HepG2 (cell line): ENCODE results near the gene PPP1R18. TPM values are rescaled to one million over a fixed set of nuclear protein-coding genes. Genes with fewer than 3 reads are reported as not detected.
A peak's percentile ranks its signal among the peaks of the same experiment; 100 is the strongest.

ENCODE experiments used
- CAMTA2 ChIP-seq: sonication (generic); formaldehyde crosslinking; IDR thresholded peaks from 2 replicates; pipeline ENCODE4 v1.4.0; 2020; ENCODE audit warnings: mild to moderate bottlenecking, missing genetic modification reagents, borderline replicate concordance
- CBFB ChIP-seq: sonication (generic); formaldehyde crosslinking; IDR thresholded peaks from 2 replicates; pipeline ENCODE4 v1.4.0; 2020; ENCODE audit warnings: missing genetic modification reagents
- CHD4 ChIP-seq: fragments of 200-600 bp; sonication (generic); IDR thresholded peaks from 2 replicates; pipeline ENCODE4 v1.7.0; 2017; ENCODE audit warnings: mild to moderate bottlenecking, low read length, borderline replicate concordance
- DMAP1 ChIP-seq: IDR thresholded peaks from 2 replicates; pipeline ENCODE4 v1.6.1; 2016
- EP300 ChIP-seq, 3 experiments: sonication (generic) in 1 of 3; formaldehyde crosslinking in 1 of 3; IDR thresholded peaks; 2 replicates each; pipeline versions ENCODE4 v1.5.1 to v1.6.1; 2011 to 2020; ENCODE audit warnings: low read depth in 2 of 3, low read length in 2 of 3, borderline replicate concordance in 1 of 3, improper control_type of control experiment in 1 of 3, mild to moderate bottlenecking in 1 of 3, missing genetic modification reagents in 1 of 3, moderate library complexity in 1 of 3
- ERF ChIP-seq: IDR thresholded peaks from 2 replicates; pipeline ENCODE4 v1.6.1; 2018; ENCODE audit warnings: missing biosample characterization, missing genetic modification reagents
- EZH2 ChIP-seq: conservative IDR thresholded peaks from 2 replicates; pipeline ENCODE4 v1.6.1; 2012; ENCODE audit warnings: mild to moderate bottlenecking, low read depth, low read length, moderate library complexity
- FOXJ3 ChIP-seq: sonication (generic); formaldehyde crosslinking; IDR thresholded peaks from 2 replicates; pipeline ENCODE4 v1.4.0; 2020; ENCODE audit warnings: missing genetic modification reagents, mild to moderate bottlenecking, borderline replicate concordance
- MXD4 ChIP-seq: IDR thresholded peaks from 2 replicates; pipeline ENCODE4 v1.6.1; 2016; ENCODE audit warnings: mild to moderate bottlenecking, missing biosample characterization, missing genetic modification reagents
- RELA ChIP-seq: sonication (generic); formaldehyde crosslinking; IDR thresholded peaks from 2 replicates; pipeline ENCODE4 v1.4.0; 2020; ENCODE audit warnings: missing genetic modification reagents
- ZNF343 ChIP-seq: sonication (generic); formaldehyde crosslinking; IDR thresholded peaks from 2 replicates; pipeline ENCODE4 v1.4.0; 2020; ENCODE audit warnings: mild to moderate bottlenecking, missing genetic modification reagents
- ZNF558 ChIP-seq: sonication (generic); formaldehyde crosslinking; IDR thresholded peaks from 2 replicates; pipeline ENCODE4 v1.9.0; 2022; ENCODE audit warnings: mild to moderate bottlenecking, missing genetic modification reagents, borderline replicate concordance
- ZSCAN29 ChIP-seq: sonication (generic); formaldehyde crosslinking; conservative IDR thresholded peaks from 2 replicates; pipeline ENCODE4 v1.4.0; 2020; ENCODE audit warnings: mild to moderate bottlenecking, missing genetic modification reagents
- polyA plus RNA-seq, 8 experiments: library from polyadenylated mRNA; depleted of rRNA in 3 of 8; stranded (reverse) in 7 of 8; unstranded in 1 of 8; fragments of >200 nt; fragmentation: Illumina TruSeq in 4 of 8; extraction: Trizol in 4 of 8; gene quantifications; 2 replicates each; pipeline versions ENCODE4 v1.2.1 to v1.2.3, GENCODE V29; 2011 to 2016; ENCODE audit warnings: low read depth in 4 of 8, missing spikeins in 1 of 8, mixed read lengths in 1 of 8; ENCODE audit not compliant: insufficient read depth in 1 of 8
- total RNA-seq, 5 experiments: library from RNA; depleted of rRNA; stranded (reverse); fragments of >200 nt; fragmentation: Illumina TruSeq; extraction: Trizol; gene quantifications; 2 replicates each; pipeline ENCODE4 v1.2.3, GENCODE V29; 2016; ENCODE audit warnings: low read depth in 1 of 5
- TF ChIP-seq, protein P1 (sequence below): sonication (generic); formaldehyde crosslinking; IDR thresholded peaks from 2 replicates; pipeline ENCODE4 v1.4.0; 2020; ENCODE audit warnings: mild to moderate bottlenecking, missing genetic modification reagents
- TF ChIP-seq, protein P2 (sequence below): sonication (generic); formaldehyde crosslinking; IDR thresholded peaks from 2 replicates; pipeline ENCODE4 v1.5.1; 2020; ENCODE audit warnings: missing genetic modification reagents, mild to moderate bottlenecking, borderline replicate concordance
- TF ChIP-seq, protein P3 (sequence below): sonication (generic); formaldehyde crosslinking; IDR thresholded peaks from 2 replicates; pipeline ENCODE4 v1.8.1; 2023; ENCODE audit warnings: mild to moderate bottlenecking, missing genetic modification reagents
- TF ChIP-seq, protein P4 (sequence below): IDR thresholded peaks from 2 replicates; pipeline ENCODE4 v1.6.1; 2016; ENCODE audit warnings: low read depth, missing genetic modification reagents, missing compliant biosample characterization

PPP1R18 gene
- total and polyA plus RNA-seq, 2 of the 13 experiments (the other 11 are each of a cell fraction or from before 2014, with no cell fraction given), result 4.9 to 9.2 TPM

DNA sequence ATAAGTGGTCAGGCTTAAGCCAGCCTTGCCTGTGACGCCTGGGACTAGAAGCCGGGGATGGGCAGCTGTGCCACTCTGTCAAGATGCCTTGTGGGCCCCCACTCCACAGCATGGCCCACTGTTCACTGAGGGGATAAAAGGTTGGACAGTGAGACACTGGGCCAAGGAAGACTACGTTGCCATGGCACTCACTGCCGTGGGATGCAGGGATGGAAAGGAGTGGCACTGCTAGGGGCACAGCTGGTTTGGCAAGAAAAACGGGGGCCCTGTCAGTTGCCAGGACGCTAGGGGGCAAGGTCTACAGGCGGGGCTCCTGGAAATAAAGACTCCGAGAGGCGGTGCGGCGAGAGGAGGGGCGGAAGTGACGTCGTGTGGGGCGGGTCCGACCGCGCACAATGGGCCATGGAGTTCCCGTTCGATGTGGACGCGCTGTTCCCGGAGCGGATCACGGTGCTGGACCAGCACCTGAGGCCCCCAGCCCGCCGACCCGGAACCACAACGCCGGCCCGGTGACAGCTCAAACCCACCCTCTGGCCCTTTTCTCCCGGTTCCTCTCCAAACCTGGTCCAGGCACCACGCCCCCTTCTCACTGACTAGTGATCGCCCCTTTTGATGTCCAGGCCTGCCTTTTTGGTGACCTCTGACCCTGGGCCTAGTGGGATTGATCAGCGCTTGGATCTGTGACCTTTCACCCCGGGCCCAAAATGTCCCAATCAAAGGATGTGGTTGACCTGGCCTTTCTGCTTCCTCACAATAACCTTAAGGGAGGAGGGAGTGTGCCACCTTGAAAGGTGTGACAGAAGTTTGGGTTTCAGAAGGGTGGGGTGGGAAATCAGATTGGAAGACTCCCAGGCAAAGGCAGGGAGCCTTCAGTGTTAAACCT is 59.7 kb downstream of the PPP1R18 start, which contains the start of gene ATAT1 (continued):
- TF ChIP-seq, protein P1, sequence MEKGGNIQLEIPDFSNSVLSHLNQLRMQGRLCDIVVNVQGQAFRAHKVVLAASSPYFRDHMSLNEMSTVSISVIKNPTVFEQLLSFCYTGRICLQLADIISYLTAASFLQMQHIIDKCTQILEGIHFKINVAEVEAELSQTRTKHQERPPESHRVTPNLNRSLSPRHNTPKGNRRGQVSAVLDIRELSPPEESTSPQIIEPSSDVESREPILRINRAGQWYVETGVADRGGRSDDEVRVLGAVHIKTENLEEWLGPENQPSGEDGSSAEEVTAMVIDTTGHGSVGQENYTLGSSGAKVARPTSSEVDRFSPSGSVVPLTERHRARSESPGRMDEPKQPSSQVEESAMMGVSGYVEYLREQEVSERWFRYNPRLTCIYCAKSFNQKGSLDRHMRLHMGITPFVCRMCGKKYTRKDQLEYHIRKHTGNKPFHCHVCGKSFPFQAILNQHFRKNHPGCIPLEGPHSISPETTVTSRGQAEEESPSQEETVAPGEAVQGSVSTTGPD (CRISPR knock-in tag), result no peak
- TF ChIP-seq ZNF558 (CRISPR knock-in tag), result peak; percentile 63; the same call in 1 of the 2 replicates
- TF ChIP-seq ERF (CRISPR knock-in tag), result peak; percentile 66; the same call in 1 of the 2 replicates
- TF ChIP-seq ZNF343 (CRISPR knock-in tag), result peak; percentile 84
- peak; percentile 58; the same call in 1 of the 2 replicates for TF ChIP-seq RELA (CRISPR knock-in tag)
- TF ChIP-seq EZH2, result no peak
- TF ChIP-seq CHD4, result no peak
- TF ChIP-seq MXD4 (CRISPR knock-in tag), result no peak
- TF ChIP-seq, protein P2, sequence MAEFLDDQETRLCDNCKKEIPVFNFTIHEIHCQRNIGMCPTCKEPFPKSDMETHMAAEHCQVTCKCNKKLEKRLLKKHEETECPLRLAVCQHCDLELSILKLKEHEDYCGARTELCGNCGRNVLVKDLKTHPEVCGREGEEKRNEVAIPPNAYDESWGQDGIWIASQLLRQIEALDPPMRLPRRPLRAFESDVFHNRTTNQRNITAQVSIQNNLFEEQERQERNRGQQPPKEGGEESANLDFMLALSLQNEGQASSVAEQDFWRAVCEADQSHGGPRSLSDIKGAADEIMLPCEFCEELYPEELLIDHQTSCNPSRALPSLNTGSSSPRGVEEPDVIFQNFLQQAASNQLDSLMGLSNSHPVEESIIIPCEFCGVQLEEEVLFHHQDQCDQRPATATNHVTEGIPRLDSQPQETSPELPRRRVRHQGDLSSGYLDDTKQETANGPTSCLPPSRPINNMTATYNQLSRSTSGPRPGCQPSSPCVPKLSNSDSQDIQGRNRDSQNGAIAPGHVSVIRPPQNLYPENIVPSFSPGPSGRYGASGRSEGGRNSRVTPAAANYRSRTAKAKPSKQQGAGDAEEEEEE (CRISPR knock-in tag), result no peak
- TF ChIP-seq, protein P3, sequence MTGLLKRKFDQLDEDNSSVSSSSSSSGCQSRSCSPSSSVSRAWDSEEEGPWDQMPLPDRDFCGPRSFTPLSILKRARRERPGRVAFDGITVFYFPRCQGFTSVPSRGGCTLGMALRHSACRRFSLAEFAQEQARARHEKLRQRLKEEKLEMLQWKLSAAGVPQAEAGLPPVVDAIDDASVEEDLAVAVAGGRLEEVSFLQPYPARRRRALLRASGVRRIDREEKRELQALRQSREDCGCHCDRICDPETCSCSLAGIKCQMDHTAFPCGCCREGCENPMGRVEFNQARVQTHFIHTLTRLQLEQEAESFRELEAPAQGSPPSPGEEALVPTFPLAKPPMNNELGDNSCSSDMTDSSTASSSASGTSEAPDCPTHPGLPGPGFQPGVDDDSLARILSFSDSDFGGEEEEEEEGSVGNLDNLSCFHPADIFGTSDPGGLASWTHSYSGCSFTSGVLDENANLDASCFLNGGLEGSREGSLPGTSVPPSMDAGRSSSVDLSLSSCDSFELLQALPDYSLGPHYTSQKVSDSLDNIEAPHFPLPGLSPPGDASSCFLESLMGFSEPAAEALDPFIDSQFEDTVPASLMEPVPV (CRISPR knock-in tag), result peak; percentile 75; the same call in 1 of the 2 replicates
- peak; percentile 78 for TF ChIP-seq DMAP1 (CRISPR knock-in tag)
- TF ChIP-seq CBFB (CRISPR knock-in tag), result peak; percentile 63; the same call in 1 of the 2 replicates
- peak in 1 of 2 experiments; percentile 36; a peak in 2 of 4 replicates for TF ChIP-seq EP300 (IDR thresholded peaks at IDR 0.05; ENCODE audit: low read depth in 2 of 2, low read length in 2 of 2)
- TF ChIP-seq EP300 (CRISPR knock-in tag; IDR thresholded peaks at IDR 0.05; ENCODE audit: borderline replicate concordance), result no peak; the same call in 1 of the 2 replicates
- TF ChIP-seq CAMTA2 (CRISPR knock-in tag), result 0 out of 2 replicates have a peak, but pooled peaks have one; percentile 38
- TF ChIP-seq ZSCAN29 (CRISPR knock-in tag), result peak; percentile 83; the same call in 1 of the 2 replicates
- TF ChIP-seq, protein P4, sequence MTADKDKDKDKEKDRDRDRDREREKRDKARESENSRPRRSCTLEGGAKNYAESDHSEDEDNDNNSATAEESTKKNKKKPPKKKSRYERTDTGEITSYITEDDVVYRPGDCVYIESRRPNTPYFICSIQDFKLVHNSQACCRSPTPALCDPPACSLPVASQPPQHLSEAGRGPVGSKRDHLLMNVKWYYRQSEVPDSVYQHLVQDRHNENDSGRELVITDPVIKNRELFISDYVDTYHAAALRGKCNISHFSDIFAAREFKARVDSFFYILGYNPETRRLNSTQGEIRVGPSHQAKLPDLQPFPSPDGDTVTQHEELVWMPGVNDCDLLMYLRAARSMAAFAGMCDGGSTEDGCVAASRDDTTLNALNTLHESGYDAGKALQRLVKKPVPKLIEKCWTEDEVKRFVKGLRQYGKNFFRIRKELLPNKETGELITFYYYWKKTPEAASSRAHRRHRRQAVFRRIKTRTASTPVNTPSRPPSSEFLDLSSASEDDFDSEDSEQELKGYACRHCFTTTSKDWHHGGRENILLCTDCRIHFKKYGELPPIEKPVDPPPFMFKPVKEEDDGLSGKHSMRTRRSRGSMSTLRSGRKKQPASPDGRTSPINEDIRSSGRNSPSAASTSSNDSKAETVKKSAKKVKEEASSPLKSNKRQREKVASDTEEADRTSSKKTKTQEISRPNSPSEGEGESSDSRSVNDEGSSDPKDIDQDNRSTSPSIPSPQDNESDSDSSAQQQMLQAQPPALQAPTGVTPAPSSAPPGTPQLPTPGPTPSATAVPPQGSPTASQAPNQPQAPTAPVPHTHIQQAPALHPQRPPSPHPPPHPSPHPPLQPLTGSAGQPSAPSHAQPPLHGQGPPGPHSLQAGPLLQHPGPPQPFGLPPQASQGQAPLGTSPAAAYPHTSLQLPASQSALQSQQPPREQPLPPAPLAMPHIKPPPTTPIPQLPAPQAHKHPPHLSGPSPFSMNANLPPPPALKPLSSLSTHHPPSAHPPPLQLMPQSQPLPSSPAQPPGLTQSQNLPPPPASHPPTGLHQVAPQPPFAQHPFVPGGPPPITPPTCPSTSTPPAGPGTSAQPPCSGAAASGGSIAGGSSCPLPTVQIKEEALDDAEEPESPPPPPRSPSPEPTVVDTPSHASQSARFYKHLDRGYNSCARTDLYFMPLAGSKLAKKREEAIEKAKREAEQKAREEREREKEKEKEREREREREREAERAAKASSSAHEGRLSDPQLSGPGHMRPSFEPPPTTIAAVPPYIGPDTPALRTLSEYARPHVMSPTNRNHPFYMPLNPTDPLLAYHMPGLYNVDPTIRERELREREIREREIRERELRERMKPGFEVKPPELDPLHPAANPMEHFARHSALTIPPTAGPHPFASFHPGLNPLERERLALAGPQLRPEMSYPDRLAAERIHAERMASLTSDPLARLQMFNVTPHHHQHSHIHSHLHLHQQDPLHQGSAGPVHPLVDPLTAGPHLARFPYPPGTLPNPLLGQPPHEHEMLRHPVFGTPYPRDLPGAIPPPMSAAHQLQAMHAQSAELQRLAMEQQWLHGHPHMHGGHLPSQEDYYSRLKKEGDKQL (CRISPR knock-in tag), result no peak
- TF ChIP-seq FOXJ3, result no peak
